ENCODE results near the gene KCTD17. TPM values are rescaled to one million over a fixed set of nuclear protein-coding genes. Genes with fewer than 3 reads are reported as not detected.
A peak's percentile ranks its signal among the peaks of the same experiment; 100 is the strongest.

KCTD17 gene, protein sequence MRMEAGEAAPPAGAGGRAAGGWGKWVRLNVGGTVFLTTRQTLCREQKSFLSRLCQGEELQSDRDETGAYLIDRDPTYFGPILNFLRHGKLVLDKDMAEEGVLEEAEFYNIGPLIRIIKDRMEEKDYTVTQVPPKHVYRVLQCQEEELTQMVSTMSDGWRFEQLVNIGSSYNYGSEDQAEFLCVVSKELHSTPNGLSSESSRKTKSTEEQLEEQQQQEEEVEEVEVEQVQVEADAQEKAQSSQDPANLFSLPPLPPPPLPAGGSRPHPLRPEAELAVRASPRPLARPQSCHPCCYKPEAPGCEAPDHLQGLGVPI
- 10 to 100 TPM; 22.9 to 25.4 TPM for total RNA-seq

DNA sequence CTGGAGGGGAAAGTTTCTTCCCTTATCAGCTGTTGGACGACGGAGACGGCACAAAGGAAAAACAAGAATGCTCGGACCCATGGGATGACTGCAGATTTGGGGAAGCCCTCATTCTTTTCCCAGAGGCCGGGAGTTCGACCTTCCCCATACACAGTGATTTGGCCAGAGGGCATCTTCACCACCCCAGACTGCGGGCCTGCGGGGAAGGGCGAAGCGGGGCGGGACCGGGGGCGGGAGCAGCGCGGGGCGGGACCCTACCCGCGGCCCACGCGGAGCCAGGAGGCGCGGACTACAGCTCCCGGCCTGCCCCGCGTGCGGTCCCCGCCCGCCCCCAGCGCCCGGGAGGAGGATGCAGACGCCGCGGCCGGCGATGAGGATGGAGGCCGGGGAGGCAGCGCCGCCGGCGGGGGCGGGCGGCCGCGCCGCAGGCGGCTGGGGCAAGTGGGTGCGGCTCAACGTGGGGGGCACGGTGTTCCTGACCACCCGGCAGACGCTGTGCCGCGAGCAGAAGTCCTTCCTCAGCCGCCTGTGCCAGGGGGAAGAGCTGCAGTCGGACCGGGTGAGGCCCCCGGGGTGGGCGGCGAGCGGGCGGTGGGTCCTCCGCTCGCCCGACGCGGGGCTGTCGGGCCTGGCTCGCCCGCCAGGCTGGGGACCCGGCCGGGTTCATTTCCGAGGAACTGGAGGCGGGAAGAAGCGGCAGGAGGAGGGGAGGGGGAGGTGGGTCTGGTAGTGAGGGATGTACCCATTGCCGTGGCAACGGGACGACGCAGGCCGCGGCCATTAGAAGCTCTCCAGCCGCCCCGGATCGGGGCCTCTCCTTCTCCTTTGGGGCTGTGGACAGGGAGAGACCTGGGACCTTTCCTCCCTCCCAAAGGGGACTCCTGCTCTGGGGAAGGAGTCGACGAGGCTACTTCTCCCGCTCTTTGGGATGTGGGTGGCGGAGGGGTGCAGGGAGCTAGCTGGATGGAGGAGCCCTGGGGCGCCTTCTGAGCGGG lies at the start of gene KCTD17:
TSS of gene KCTD17 (plus strand) at position 352 of the 995 bp plus-strand sequence. CDS start at position 371, 19 bp downstream.
- Mint-ChIP-seq H3K4me3 (peak within 1 kb of the TSS; percentile 74), H3K27me3 (no peaks in the 10 kb centered on the region), H3K36me3 (peaks cover 1% of the 10 kb centered on the region), H3K27ac (peak within 1 kb of the TSS; percentile 13), H3K9me3 (no peaks in the 10 kb centered on the region), H3K4me1 (peaks cover 11% of the 10 kb centered on the region)
- peak; percentile 89 for DNase-seq

DNA sequence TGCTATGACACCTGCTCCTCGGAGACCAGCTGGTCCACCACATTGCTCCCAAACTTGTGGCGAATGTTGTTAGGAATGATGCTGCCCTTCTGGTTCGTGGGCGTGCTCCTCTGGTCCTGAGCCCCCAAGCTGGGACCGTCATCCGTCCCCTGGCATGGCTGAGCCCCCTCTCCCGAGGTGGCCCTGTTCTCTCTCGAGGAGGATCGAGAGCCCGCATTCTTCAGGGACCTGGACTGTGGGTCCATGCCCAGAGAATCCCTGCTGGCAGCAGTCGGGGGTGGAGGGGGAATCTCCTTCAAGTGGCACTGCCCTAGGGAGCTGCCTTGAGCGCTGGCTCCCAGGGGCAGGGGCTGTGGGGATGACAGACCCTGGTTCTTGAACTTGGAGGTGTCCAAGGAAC lies 49.7 kb upstream of the KCTD17 start:
- no peaks in the 10 kb centered on the region for H3K27me3 Mint-ChIP-seq

DNA sequence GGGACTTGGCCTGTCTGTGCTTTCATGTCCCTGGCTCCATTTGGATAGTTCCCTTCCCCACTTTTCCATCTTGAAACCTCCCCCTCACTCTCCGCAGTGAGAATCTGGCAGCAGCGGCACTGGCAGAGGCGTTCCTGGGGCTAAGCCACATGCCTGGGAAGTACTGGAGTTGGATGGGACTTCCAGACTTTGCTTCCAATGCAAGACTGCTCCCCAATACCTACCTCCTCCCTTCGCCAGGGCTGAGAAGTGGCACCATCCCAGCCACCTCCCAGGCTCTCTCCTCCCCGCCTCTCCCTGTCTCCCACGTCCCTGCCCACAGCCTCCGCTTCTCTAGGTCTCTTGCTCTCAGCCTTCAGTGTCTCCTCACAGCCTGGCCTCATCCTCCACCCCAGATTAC lies 48.9 kb upstream of the KCTD17 start:
- no peaks in the 10 kb centered on the region for H3K36me3 Mint-ChIP-seq
- no peak overlapping the region for H3K27ac Mint-ChIP-seq
- no peak overlapping the region for H3K4me3 Mint-ChIP-seq
- no peaks in the 10 kb centered on the region for H3K4me1 Mint-ChIP-seq
- H3K27me3 Mint-ChIP-seq = no peaks in the 10 kb centered on the region
- no peak for DNase-seq
- H3K9me3 Mint-ChIP-seq = no peaks in the 10 kb centered on the region

More for the DNA sequence above, 49.7 kb upstream of the KCTD17 start:
- H3K4me3 Mint-ChIP-seq = no peak overlapping the region
- no peak overlapping the region for H3K27ac Mint-ChIP-seq
- DNase-seq = no peak
- H3K4me1 Mint-ChIP-seq = no peaks in the 10 kb centered on the region
- H3K36me3 Mint-ChIP-seq = no peaks in the 10 kb centered on the region
- H3K9me3 Mint-ChIP-seq = no peaks in the 10 kb centered on the region

DNA sequence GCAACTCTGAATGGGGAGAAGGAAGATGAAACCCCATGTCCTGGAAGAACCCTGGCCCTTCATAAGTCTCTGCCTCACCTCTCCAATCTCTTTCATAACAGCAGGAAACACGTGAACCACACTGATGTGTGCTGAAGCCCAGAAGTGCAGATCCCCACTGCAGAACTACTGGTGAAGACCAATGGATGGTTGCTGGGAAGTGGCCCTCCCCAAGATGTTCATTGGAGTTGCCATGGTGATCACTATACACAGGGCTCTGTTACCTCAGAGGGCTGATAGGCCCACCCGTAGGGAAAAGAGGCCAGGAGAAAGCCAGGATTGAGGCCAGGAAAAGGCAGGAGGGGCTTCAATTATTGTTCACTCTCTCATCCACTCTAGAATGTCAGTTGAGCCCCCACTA lies 43.9 kb upstream of the KCTD17 start:
- Mint-ChIP-seq H3K27me3 (peaks cover 9% of the 10 kb centered on the region), H3K4me1 (no peaks in the 10 kb centered on the region), H3K9me3 (no peaks in the 10 kb centered on the region), H3K27ac (no peak overlapping the region), H3K36me3 (no peaks in the 10 kb centered on the region), H3K4me3 (no peak overlapping the region)
- no peak for DNase-seq

DNA sequence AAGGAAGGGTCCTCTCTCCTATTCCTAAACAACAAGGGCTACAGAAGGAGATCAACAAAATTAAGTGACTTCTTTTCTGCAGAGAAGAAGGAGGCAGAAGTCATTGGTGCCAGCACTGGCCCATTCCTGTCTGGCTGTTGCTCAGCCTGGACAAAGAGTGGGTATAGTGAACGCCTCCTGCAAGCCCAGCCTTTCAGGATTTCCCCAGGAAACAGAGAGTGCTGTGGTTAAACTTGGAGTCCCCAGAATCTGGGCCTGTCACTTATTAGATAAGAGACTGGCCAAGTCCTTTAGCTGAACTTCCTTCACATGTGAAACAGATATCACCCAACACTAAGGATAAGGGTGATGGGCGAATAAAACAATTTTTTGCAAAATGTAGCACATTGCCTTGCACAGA lies 43.2 kb upstream of the KCTD17 start:
- no peaks in the 10 kb centered on the region for H3K36me3 Mint-ChIP-seq
- peaks cover 9% of the 10 kb centered on the region for H3K27me3 Mint-ChIP-seq
- H3K4me1 Mint-ChIP-seq = no peaks in the 10 kb centered on the region
- H3K9me3 Mint-ChIP-seq = no peaks in the 10 kb centered on the region
- H3K27ac Mint-ChIP-seq = no peak overlapping the region
- DNase-seq = no peak
- H3K4me3 Mint-ChIP-seq = no peak overlapping the region

DNA sequence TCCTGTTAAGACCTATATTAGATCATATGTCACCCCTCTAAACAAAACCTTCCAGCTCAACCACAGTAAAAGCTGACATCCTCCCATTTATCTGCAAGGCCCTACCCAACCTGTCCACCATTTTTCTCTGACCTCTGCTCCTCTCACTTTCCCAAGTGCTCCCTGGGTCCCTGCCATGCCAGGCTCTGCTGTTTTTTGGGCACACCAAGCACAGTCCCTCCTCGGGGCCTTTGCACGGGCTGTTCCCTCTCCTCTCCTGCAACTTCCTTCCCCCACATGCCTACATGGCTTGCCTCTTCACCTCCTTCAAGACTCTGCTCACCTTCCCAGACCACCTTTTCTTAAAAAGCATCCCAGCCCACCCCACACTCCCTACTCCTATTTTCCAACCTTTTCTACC lies 42.1 kb upstream of the KCTD17 start:
- Mint-ChIP-seq H3K4me3 (no peak overlapping the region), H3K27me3 (peaks cover 9% of the 10 kb centered on the region), H3K27ac (no peak overlapping the region), H3K4me1 (no peaks in the 10 kb centered on the region), H3K9me3 (no peaks in the 10 kb centered on the region), H3K36me3 (no peaks in the 10 kb centered on the region)
- no peak for DNase-seq

DNA sequence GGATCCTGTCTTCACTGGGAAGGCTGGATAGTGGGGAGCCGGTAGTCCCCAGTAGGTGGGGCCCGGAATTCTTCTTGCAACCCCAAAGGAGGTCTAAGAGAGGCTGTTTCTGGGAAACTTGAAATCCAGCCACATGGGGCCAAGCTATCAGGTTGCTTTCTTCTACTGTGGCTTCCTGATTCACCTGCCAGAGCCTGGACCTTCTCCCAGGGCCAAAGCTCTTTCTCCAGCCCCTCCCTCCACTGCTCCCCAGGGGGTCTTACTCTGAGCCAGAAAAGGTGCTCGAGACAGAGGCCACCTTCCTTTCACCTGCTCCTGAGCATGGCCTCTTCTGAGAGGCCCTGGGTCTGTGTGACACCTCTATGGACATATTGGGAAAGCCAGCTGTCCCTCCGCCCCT lies 41.4 kb upstream of the KCTD17 start:
- Mint-ChIP-seq H3K27ac (no peak overlapping the region), H3K4me1 (no peaks in the 10 kb centered on the region), H3K4me3 (no peak overlapping the region), H3K27me3 (peaks cover 10% of the 10 kb centered on the region), H3K9me3 (no peaks in the 10 kb centered on the region), H3K36me3 (no peaks in the 10 kb centered on the region)
- DNase-seq = no peak

DNA sequence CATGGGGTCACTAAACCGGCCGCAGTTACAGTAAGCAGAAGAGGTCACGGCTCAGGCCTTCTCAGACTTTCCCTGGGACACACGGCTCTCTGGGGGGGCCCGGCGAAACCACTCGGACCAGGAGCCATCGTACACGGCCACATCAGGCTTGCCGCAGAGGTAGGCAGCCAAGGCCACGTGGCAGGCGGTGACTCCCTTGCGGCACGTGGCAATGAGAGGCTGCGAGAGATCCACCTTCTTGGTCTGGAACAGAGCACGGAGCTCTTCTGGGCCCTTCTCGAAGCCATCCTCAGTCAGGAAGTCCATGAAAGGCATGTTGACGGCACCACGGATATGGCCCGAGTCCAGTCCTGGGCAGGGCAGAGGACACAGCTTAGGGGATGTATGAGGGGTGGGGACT lies 40.6 kb upstream of the KCTD17 start:
- Mint-ChIP-seq H3K27ac (no peak overlapping the region), H3K9me3 (no peaks in the 10 kb centered on the region), H3K4me3 (no peak overlapping the region), H3K4me1 (no peaks in the 10 kb centered on the region), H3K36me3 (no peaks in the 10 kb centered on the region), H3K27me3 (peaks cover 13% of the 10 kb centered on the region)
- no peak for DNase-seq

DNA sequence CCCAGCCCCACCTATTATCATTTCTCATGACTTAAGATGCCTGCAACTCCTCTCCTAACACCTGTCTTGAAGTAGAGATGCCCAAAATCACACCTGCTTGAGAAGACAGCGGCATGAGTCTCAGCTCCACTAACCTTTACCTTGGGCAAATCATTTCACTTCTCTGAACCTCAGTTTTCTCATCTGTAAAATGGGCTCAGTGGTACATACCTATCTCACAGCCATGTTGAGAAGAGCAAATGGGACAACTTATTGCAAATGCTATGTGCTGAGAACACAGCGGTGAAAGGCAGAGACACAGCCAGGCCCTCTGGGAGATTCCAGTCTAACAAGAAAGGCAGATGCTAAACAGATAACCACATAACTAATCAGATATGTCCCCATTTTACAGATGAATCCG lies 40.1 kb upstream of the KCTD17 start:
- no peak overlapping the region for H3K27ac Mint-ChIP-seq
- H3K4me1 Mint-ChIP-seq = no peaks in the 10 kb centered on the region
- no peak for DNase-seq
- no peaks in the 10 kb centered on the region for H3K9me3 Mint-ChIP-seq
- H3K27me3 Mint-ChIP-seq = peaks cover 13% of the 10 kb centered on the region
- no peaks in the 10 kb centered on the region for H3K36me3 Mint-ChIP-seq
- H3K4me3 Mint-ChIP-seq = no peak overlapping the region

DNA sequence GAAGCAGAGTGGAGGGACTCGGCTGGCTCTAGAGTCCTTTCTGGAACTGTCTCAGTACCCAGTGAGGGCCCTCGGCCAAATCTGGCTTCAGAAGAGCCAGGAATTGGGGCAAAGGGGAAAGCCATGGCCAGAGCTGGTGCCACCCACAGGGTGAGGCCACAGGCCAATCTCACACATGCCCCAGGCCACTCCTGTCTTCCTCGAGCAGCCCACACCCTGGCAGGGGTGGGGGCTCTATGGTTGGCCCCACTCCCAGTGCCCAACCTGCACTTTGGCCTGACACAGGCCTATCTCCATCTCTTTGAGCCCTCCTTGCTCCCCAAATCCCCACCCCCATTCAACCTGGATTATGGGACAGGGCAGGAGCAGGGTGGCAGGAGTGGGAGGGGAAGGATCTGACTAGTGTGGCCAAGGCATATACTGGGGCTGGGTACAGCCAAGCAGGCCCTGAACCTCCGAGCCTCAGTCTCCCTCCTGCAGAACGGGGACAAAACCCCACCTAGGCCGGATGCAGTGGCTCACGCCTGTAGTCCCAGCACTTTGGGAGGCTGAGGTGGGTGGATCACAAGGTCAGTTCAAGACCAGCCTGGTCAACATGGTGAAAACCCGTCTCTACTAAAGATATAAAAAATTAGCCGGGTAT lies 39.2 kb upstream of the KCTD17 start:
- H3K9me3 Mint-ChIP-seq = no peaks in the 10 kb centered on the region
- DNase-seq = no peak
- H3K4me1 Mint-ChIP-seq = no peaks in the 10 kb centered on the region
- no peak overlapping the region for H3K4me3 Mint-ChIP-seq
- H3K27ac Mint-ChIP-seq = no peak overlapping the region
- H3K27me3 Mint-ChIP-seq = peaks cover 16% of the 10 kb centered on the region
- H3K36me3 Mint-ChIP-seq = no peaks in the 10 kb centered on the region

DNA sequence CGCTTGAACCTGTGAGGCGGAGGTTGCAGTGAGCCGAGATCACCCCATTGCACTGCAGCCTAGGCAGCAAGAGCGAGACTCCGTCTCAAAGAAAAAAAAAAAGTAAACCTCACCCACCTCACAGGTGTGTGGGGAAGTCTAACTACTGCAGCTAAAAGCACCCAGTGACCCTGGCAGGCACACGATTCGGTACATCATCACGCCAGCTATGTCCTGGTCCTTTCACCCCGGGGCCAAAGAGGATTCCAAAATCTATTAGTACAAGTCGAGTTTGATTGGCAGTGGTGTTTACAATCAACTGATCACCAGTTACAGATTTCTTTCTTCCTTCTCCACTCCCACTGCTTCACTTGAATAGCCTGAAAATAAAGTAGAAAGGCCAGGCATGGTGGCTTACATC lies 38.6 kb upstream of the KCTD17 start:
- Mint-ChIP-seq H3K9me3 (no peaks in the 10 kb centered on the region), H3K4me3 (no peak overlapping the region), H3K27ac (no peak overlapping the region), H3K36me3 (no peaks in the 10 kb centered on the region), H3K4me1 (no peaks in the 10 kb centered on the region), H3K27me3 (peaks cover 16% of the 10 kb centered on the region)
- no peak for DNase-seq

DNA sequence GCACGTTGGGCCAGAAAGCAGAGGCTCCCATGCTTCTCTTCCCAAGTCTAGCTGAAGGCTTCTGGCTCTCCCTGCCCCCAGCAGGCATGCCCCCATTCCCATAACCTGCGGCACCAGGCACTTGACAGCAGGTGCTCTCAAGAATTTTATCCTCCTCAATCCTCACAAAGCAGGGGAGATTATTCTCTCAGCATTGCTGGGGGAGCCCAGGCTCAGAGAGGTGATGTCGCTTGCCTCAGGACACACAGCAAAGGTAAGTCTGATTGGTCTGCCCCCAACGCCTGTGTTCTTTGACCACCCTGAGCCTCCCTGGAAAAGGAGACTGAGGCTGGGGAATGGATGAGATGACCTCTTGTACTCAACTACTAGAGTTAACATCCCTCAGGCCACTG lies 37.1 kb upstream of the KCTD17 start:
- Mint-ChIP-seq H3K27ac (no peak overlapping the region), H3K4me3 (no peak overlapping the region), H3K27me3 (peaks cover 16% of the 10 kb centered on the region), H3K9me3 (no peaks in the 10 kb centered on the region), H3K36me3 (no peaks in the 10 kb centered on the region), H3K4me1 (no peaks in the 10 kb centered on the region)
- DNase-seq = no peak

DNA sequence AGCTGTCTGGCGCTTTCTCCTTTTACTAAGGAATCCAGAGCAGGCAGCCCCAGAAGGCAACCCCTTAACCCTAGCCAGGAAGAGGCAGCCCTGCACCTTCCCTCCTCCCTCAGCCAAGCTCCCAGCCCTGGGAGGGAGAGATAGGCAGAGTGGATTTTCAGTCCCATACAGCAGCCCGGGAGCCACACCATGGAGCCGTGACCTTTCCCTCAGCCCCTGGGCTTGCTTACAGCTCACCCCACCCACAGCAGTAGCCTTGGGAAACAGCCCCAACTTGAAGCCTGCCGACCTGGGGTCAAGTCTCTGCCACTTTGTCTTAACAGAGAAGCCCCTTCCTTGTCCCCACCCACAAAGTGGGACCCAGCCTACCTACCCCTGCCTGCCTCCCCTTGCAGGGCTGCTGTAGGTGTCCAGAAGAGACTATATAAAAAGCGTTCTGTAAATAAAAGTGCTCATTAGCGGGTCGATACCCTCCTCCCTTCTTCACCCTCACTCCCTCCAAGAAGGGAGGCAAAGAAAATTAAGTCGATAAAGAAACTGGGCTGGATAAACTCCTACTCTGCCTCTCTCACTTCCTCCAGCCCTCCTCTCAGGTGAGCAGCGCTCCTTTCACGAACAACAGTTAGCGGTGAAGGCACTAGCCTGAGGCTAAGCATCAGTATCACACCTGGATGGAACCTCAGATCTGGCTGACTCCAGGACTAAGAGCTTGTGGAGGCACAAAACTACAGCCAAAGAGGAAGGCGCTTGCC lies 36.5 kb upstream of the KCTD17 start:
- H3K27ac Mint-ChIP-seq = no peak overlapping the region
- H3K27me3 Mint-ChIP-seq = peaks cover 16% of the 10 kb centered on the region
- DNase-seq = no peak

DNA sequence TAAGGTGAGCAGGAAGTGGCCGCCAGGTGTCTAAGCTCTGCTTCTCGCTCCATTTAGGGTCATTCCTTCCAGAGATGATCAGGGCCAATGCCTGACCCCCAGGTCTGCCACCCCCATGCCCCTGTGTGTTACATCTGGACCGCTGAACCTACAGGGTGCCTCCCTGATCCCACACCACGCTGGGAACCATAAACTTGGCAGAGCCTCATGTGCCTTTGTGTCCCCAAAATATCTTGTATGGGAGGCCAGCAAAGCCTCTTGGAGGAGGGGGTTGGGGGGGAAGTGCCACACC lies 36.0 kb upstream of the KCTD17 start:
- no peak for DNase-seq
- no peaks in the 10 kb centered on the region for H3K36me3 Mint-ChIP-seq
- H3K4me3 Mint-ChIP-seq = no peak overlapping the region
- no peak overlapping the region for H3K27ac Mint-ChIP-seq
- no peaks in the 10 kb centered on the region for H3K9me3 Mint-ChIP-seq
- peaks cover 4% of the 10 kb centered on the region for H3K4me1 Mint-ChIP-seq
- peaks cover 21% of the 10 kb centered on the region for H3K27me3 Mint-ChIP-seq

More for the DNA sequence above, 36.5 kb upstream of the KCTD17 start:
- H3K4me3 Mint-ChIP-seq = no peak overlapping the region
- no peaks in the 10 kb centered on the region for H3K9me3 Mint-ChIP-seq
- H3K36me3 Mint-ChIP-seq = no peaks in the 10 kb centered on the region
- H3K4me1 Mint-ChIP-seq = peaks cover 3% of the 10 kb centered on the region

Measured in activated naive CD8-positive, alpha-beta T cell treated with anti-CD3 and anti-CD28 coated beads for 36 hours (primary cell).